Progenitor cell of endocrine pancreas (in vitro differentiated cells): ENCODE data around the gene BTBD9. TPM values are rescaled to one million over a fixed set of nuclear protein-coding genes. Genes with fewer than 3 reads are reported as not detected.

Experiments used
- DNase-seq: peaks from one replicate; pipeline ENCODE4 v3.0.0; 2021; ENCODE audit warnings: low spot score; ENCODE audit not compliant: unreplicated experiment
- H3K27ac Mint-ChIP-seq: 2 replicates; pipeline ENCODE4 v1.8.0; 2021; ENCODE audit warnings: mild to moderate bottlenecking, moderate library complexity, mixed read lengths
- H3K27me3 Mint-ChIP-seq: 2 replicates; pipeline ENCODE4 v1.8.0; 2021; ENCODE audit warnings: mixed read lengths
- H3K36me3 Mint-ChIP-seq: 2 replicates; pipeline ENCODE4 v1.8.0; 2022; ENCODE audit warnings: mixed read lengths; ENCODE audit not compliant: insufficient read depth
- H3K4me1 Mint-ChIP-seq: 2 replicates; pipeline ENCODE4 v1.8.0; 2021; ENCODE audit warnings: low read depth, mixed read lengths
- H3K4me3 Mint-ChIP-seq: 2 replicates; pipeline ENCODE4 v1.8.0; 2021; ENCODE audit warnings: low read depth, mild to moderate bottlenecking, moderate library complexity, mixed read lengths
- H3K9me3 Mint-ChIP-seq: 2 replicates; pipeline ENCODE4 v1.8.0; 2021; ENCODE audit warnings: low read depth, mixed read lengths
- total RNA-seq: library from RNA; stranded (reverse); gene quantifications from 2 replicates; pipeline ENCODE4 v1.2.1, GENCODE V29; 2021
- TF ChIP-seq, protein P1 (sequence below): fragments of 200-600 bp; sonication (generic); IDR thresholded peaks from one replicate; pipeline ENCODE4 v1.5.0; 2021; ENCODE audit warnings: antibody characterized with exemption, mild to moderate bottlenecking; ENCODE audit not compliant: unreplicated experiment

Gene BTBD9
- total RNA-seq, 1 donor from 2014 or later = 25.9 TPM

DNA sequence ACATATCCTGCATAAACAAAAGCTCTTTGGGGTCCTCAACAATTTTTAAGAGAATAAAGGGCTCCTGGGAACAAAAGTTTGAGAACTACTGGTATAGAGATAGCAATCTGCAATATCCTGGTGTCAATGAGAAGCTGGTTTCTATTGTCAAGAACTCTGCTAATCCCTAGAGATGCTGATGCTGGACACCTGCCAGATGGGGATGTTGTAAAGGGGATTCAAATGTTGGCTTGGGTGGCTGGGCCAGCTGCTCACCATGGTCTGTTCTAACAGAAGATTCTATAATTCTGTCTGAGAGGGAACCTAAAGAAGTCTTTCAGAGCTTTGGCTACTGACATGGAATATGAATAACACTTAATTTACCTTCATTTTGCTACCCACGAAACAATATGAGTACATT lies 137.8 kb downstream of the BTBD9 start:
- no peak for DNase-seq
- Mint-ChIP-seq H3K27me3 (no peaks in the 10 kb centered on the region), H3K4me3 (no peak overlapping the region), H3K36me3 (no peaks in the 10 kb centered on the region), H3K27ac (no peak overlapping the region), H3K9me3 (no peaks in the 10 kb centered on the region), H3K4me1 (no peaks in the 10 kb centered on the region)
- TF ChIP-seq, protein P1, sequence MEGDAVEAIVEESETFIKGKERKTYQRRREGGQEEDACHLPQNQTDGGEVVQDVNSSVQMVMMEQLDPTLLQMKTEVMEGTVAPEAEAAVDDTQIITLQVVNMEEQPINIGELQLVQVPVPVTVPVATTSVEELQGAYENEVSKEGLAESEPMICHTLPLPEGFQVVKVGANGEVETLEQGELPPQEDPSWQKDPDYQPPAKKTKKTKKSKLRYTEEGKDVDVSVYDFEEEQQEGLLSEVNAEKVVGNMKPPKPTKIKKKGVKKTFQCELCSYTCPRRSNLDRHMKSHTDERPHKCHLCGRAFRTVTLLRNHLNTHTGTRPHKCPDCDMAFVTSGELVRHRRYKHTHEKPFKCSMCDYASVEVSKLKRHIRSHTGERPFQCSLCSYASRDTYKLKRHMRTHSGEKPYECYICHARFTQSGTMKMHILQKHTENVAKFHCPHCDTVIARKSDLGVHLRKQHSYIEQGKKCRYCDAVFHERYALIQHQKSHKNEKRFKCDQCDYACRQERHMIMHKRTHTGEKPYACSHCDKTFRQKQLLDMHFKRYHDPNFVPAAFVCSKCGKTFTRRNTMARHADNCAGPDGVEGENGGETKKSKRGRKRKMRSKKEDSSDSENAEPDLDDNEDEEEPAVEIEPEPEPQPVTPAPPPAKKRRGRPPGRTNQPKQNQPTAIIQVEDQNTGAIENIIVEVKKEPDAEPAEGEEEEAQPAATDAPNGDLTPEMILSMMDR = no peak

DNA sequence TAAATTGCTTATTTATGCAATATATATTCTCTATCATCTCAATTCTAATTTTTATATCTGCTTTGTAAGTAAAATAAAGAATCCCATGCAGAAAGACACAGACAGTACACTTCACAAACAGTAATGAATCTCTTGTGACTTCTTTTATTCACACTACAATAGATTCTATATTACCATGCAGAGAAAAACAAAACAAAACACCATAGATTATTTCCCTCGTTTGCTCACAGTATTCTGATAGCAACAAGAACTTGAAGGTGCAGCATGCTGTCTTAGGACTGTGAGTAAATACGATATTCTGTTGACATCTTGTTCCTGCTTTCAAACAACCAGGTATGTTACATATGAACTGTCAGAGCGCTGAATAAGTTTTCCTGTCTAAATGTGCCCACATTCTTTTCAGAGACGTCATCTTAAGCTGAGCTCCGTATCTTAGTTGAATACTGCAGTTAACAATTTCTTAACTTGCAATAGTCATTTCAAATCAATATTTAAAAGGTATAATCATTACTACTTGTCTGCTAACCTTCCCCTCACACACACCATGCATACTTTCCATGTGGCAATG lies 140.1 kb downstream of the BTBD9 start:
- no peaks in the 10 kb centered on the region for H3K36me3 Mint-ChIP-seq
- H3K4me1 Mint-ChIP-seq = no peaks in the 10 kb centered on the region
- TF ChIP-seq, protein P1 = no peak
- no peak for DNase-seq
- H3K9me3 Mint-ChIP-seq = no peaks in the 10 kb centered on the region
- H3K4me3 Mint-ChIP-seq = no peak overlapping the region
- no peaks in the 10 kb centered on the region for H3K27me3 Mint-ChIP-seq
- H3K27ac Mint-ChIP-seq = no peak overlapping the region

DNA sequence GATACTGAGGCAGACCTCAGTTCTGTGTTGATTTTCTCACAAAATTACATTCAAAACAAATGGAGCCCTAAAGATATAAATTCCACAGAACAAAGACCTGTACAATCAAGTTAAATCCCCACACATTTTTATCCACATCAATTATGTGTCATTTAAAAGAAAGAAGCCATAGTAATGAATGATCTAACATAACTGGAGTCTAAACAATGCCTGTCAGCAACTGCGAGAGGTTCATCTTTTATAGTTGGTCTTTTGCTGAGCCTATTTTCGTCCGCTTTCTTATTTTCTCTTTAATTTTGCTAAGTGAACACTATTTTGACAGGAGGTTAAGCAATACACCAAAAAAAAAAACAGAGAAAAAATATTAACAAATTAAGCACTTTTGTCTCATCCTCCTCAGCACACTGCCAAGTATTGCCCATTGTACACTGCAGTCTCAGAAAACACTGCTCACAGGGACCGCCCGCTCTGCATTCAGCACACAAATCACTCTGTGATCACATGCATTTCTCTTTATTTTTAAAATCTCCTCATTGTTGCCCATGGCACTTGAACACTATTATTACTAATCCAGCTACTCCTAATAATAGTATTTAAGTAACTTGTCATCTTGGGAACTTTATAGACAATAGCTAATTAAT lies 140.8 kb downstream of the BTBD9 start:
- Mint-ChIP-seq H3K9me3 (no peaks in the 10 kb centered on the region), H3K36me3 (no peaks in the 10 kb centered on the region), H3K4me1 (no peaks in the 10 kb centered on the region)

DNA sequence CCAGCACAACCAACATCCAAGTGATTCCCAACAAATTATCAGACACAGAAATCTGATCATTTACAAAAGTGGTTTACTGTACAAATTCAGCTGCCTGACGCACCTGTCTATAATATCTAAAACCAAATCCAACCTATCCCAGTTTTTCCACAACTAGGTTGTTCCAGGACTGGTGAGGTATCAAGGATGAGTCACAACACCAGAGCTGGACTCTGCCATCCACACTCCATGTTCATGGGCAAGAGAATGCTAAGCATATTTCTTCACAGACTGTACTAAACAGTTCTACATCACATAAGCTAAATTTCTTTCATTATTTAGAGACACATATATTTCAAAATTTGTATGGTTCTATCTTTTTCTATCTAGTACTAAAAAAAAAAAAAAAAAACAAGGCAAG lies 141.6 kb downstream of the BTBD9 start:
- Mint-ChIP-seq H3K27ac (no peak overlapping the region), H3K27me3 (no peaks in the 10 kb centered on the region), H3K36me3 (no peaks in the 10 kb centered on the region), H3K4me3 (no peak overlapping the region), H3K9me3 (no peaks in the 10 kb centered on the region), H3K4me1 (no peaks in the 10 kb centered on the region)
- no peak for DNase-seq
- TF ChIP-seq, protein P1 = no peak

More for the DNA sequence above, 140.8 kb downstream of the BTBD9 start:
- TF ChIP-seq, protein P1 = no peak
- Mint-ChIP-seq H3K27me3 (no peaks in the 10 kb centered on the region), H3K27ac (no peak overlapping the region), H3K4me3 (no peak overlapping the region)
- no peak for DNase-seq

DNA sequence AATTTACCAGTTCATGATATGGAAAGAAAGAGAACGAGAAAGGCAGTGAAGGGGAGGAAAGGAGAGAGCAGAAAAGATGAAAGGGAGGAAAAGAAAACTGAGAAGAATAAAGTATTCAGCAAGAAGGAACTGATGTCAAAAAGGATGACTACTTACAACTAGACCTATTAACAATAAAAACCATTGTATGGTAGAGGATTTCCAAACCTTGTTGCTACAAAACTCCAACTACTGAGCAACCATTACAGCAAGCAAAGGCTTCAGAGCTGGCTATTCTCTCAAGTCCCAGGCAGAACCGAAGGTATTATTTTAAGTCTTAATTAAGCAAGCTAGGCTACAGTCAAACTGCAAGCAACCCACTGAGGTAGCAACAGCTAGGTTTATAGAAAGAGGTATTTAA lies 142.2 kb downstream of the BTBD9 start:
- Mint-ChIP-seq H3K4me3 (no peak overlapping the region), H3K9me3 (no peaks in the 10 kb centered on the region), H3K27me3 (no peaks in the 10 kb centered on the region), H3K27ac (no peak overlapping the region), H3K36me3 (no peaks in the 10 kb centered on the region), H3K4me1 (no peaks in the 10 kb centered on the region)
- no peak for DNase-seq
- TF ChIP-seq, protein P1 = no peak
